Measurements from ENCODE around the gene ANKRD35.
A peak's percentile ranks its signal among the peaks of the same experiment; 100 is the strongest.

ANKRD35 gene

GRCh38 chr1:145884675-145885074 lies 991 bp downstream of the ANKRD35 start:
- Mint-ChIP-seq H3K27ac (no peak overlapping the region), H3K9me3 (no peaks in the 10 kb centered on the region), H3K27me3 (peaks cover 28% of the 10 kb centered on the region), H3K4me3 (peak overlapping the region; percentile 81), H3K4me1 (ENCODE audit: low read depth) (peaks cover 19% of the 10 kb centered on the region), H3K36me3 (ENCODE audit: low read depth) (no peaks in the 10 kb centered on the region)

DNA sequence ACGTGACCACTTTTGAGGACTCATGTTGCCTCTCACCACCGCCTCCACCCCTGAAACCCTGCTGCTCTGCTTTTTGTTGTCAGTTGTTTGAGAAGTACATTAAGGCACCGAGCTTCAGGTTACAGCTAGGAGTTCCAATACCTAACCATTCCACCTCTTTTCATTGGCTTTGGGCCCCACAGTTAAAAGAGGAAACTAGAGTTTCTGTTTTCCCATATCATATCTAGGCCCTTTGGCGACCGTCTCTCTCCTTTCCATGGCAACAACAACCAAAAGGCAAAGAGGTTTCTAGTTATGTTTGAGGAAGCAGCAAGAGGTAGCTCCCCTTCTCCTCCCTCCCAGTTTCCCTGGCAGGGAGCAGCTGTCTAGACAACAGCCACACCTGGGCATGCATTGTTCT lies 5.9 kb downstream of the ANKRD35 start:
- Mint-ChIP-seq H3K9me3 (no peaks in the 10 kb centered on the region), H3K27ac (no peak overlapping the region), H3K27me3 (peaks cover 33% of the 10 kb centered on the region), H3K4me3 (no peak overlapping the region), H3K4me1 (ENCODE audit: low read depth) (peaks cover 1% of the 10 kb centered on the region), H3K36me3 (ENCODE audit: low read depth) (no peaks in the 10 kb centered on the region)

DNA sequence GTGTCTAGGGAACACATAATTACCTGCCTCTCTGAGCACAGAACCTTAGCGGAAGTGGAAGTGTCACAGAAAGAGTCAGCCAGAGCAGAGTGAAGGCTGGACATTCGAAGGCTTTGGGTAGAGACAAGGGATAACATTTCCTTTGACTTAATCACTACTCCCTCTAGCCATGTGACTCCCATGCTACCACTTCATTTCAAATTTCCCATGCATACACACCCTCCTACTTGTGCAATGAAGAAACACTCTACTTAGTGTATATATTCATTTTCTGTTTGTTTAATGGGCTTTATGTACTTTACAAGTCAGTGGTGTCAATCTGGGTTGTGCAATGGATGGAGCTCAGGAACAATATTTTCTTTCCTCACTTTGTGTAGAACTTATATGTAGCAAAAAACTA lies 6.9 kb downstream of the ANKRD35 start:
- Mint-ChIP-seq H3K4me1 (ENCODE audit: low read depth) (no peaks in the 10 kb centered on the region), H3K27ac (no peak overlapping the region), H3K9me3 (no peaks in the 10 kb centered on the region), H3K27me3 (peaks cover 22% of the 10 kb centered on the region), H3K4me3 (no peak overlapping the region), H3K36me3 (ENCODE audit: low read depth) (no peaks in the 10 kb centered on the region)

DNA sequence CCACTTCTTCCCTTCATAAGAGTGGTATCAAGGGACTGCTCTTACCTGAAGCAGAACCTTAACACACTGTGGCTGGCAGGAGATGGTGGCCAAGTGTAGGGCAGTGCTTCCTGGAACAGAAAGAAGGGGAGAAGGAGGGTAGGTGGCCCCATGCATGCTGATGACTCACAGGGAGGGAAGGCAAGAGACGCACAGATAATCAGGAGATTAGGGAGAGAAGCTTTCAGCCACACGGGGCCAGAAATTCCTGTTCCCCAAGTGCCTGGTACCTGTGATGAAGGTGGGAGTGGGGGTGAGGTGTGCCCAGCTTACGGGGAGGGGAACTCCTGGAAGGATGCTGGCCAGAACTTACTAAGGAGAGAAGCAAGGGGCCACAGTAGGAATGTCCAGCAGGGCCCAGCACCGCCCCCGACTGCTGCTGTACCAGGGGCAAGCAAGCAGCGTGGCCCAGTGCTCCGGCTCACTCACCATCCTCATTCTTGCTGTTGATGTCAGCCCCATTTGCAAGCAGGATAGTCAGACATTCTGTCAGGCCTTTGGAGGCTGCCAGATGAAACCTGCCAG lies 7.7 kb downstream of the ANKRD35 start:
- Mint-ChIP-seq H3K9me3 (no peaks in the 10 kb centered on the region), H3K27ac (no peak overlapping the region), H3K36me3 (ENCODE audit: low read depth) (no peaks in the 10 kb centered on the region), H3K4me3 (no peak overlapping the region), H3K27me3 (peaks cover 19% of the 10 kb centered on the region), H3K4me1 (ENCODE audit: low read depth) (peaks cover 1% of the 10 kb centered on the region)

- Mint-ChIP-seq H3K9me3 (no peaks in the 10 kb centered on the region), H3K27ac (no peak overlapping the region), H3K36me3 (ENCODE audit: low read depth) (no peaks in the 10 kb centered on the region), H3K27me3 (peaks cover 24% of the 10 kb centered on the region), H3K4me1 (ENCODE audit: low read depth) (peaks cover 19% of the 10 kb centered on the region), H3K4me3 (no peak overlapping the region)
Observed at GRCh38 chr1:145874646-145875045, 11.0 kb downstream of the ANKRD35 start.

DNA sequence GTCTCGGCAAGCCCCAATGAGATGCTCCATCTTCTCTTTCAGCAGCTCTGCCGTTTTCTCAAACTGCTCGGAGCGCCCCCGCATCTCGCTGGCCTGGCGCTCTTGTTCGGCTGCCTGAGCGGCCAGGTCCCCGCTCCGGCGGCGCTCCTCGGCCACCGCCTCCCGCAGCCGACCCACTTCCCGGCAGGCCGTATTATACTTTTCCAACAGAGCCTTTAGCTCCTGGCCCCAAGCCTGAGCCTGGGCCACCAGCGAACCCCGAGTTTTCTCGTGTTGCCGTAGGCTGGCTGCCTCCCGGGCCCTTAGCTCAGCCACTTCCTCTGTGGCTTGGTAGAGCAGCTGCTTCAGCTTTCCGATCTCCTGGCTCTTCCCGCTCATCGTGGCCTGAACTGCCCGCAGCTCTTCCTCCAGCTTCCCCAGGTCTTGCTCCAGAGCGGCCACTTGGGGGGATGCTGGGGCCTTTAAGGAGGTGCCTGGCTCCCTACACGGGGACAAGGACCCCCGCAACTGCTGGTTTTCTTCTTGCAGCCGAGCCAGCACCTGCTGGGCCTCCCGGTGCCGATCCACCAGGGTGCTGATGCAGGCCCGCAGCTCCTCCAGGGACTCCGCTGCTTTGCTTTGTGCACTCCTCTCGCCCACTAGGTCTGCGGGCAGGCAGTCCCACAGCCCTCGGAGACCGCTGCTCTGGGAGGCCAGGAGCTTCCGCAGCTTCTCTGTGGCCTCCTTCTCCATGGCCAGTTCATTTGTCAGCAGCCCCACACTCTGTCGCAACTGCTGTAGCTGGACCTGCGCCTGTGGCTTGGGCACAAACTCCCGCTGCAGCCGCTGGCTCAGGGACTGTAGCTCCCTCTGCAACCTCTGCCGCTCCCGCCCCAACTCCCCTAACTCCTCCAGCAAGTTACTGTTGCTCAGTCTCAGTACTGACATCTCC lies 13.4 kb downstream of the ANKRD35 start:
- Mint-ChIP-seq H3K9me3 (no peaks in the 10 kb centered on the region), H3K27ac (peak overlapping the region; percentile 64), H3K36me3 (ENCODE audit: low read depth) (no peaks in the 10 kb centered on the region), H3K4me3 (peak overlapping the region; percentile 67), H3K27me3 (peaks cover 21% of the 10 kb centered on the region), H3K4me1 (ENCODE audit: low read depth) (peaks cover 19% of the 10 kb centered on the region)

GRCh38 chr1:145868232-145868631 lies 17.4 kb downstream of the ANKRD35 start:
- Mint-ChIP-seq H3K27me3 (peaks cover 27% of the 10 kb centered on the region), H3K36me3 (ENCODE audit: low read depth) (no peaks in the 10 kb centered on the region), H3K9me3 (no peaks in the 10 kb centered on the region), H3K4me3 (no peak overlapping the region), H3K4me1 (ENCODE audit: low read depth) (peaks cover 19% of the 10 kb centered on the region), H3K27ac (no peak overlapping the region)

DNA sequence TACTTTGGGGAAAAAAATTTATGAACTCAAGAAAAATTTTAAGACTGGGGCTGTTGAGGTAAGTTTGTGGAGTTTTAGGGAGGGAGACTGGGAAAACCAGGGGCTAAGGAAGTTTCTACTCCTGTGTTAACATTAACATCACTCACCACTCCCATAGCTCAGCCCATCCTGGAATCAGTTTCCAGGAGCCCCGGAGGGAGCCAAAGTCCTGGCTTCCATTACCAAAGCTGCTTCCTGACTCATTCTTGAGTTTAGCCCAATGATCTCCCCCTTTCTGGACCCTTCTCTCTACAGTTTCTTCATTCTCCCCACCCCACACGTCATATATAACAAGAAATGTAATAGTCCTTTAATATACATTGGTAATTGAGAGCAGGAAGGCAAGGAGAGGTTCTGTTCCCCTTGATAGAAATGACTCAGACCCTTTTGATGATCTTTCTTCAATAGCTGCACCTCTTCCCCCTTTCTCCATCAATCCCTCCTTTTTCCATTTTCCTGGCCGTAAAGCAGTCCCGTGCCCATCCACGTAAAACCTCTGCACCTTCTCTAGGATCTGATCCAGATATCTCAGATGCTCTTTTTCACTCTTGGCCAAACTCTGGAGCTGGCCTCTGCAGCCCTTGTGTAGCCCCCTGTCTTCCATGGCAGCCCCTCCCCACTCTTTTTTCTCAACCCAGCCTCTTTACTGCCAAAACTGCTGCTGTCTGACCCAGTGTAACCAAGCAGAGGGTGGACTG lies 22.2 kb downstream of the ANKRD35 start:
- Mint-ChIP-seq H3K27ac (no peak overlapping the region), H3K27me3 (peaks cover 14% of the 10 kb centered on the region), H3K4me1 (ENCODE audit: low read depth) (no peaks in the 10 kb centered on the region), H3K36me3 (ENCODE audit: low read depth) (no peaks in the 10 kb centered on the region), H3K9me3 (no peaks in the 10 kb centered on the region), H3K4me3 (no peak overlapping the region)

DNA sequence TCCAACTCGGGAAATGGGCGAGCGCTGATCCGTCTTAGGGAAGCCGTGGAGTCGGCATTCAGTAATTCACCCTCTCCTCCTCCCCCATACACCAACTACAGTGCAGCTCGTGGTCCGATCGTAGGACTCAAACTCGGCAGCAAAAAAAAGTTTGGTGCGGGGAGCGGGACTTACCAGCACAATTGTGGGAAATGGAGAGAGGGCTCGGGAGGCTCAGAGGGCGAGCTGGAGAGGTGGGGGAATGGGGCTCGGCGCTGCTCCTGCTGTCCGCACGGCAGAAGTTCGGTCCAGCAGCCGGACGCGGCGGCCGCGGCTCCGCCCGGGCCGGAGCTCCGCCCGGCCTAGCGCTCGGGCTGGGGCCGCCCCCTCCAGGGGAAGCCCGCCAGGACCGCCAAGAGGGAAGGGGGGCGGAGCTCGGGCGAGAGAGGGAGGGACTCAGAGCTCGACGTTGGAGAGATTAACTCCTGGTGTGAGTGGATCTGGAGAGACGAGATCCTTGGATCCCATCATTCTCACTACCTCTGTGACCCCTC lies 26.1 kb downstream of the ANKRD35 start:
- H3K9me3 Mint-ChIP-seq, result no peaks in the 10 kb centered on the region
- H3K4me3 Mint-ChIP-seq, result peak overlapping the region; percentile 97
- peaks cover 14% of the 10 kb centered on the region for H3K36me3 Mint-ChIP-seq (ENCODE audit: low read depth)
- peaks cover 9% of the 10 kb centered on the region for H3K4me1 Mint-ChIP-seq (ENCODE audit: low read depth)
- H3K27ac Mint-ChIP-seq, result peak overlapping the region; percentile 85
- peaks cover 7% of the 10 kb centered on the region for H3K27me3 Mint-ChIP-seq

DNA sequence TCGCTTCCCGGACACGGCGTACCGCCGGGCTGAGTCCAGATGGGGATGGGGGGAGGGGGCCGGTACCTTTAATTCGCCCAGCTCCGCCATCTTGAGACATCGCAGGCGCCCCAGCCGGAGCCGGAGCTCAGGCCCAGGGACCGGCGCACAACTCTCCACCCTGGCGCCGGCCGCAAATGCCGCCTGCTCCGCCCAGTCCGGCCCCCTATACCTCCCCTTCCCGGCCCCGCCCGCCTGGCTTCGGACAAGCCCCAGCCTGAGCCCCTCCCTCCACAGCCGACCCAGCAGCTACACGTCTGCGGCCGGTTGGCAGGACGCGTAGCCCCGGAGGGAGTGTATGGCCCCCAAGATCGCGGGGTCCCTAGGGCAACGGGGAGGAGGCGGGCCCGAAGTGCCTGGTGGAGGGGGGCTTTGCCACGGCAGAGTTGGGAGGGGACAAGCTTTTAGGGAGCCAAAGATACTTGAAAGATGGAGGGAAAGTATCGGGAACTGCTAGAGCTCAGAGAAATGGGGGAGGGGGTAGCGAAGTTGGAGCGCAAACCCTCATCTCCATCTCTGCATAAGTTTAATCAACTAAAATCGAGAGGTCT lies 26.7 kb downstream of the ANKRD35 start, which contains the start of gene PIAS3:
Gene PIAS3 (minus strand): TSS at position 181 of the 590 bp plus-strand sequence. CDS start 91 bp downstream, at position 90.
- peak within 1 kb of the TSS; percentile 97 for H3K4me3 Mint-ChIP-seq
- H3K36me3 Mint-ChIP-seq (ENCODE audit: low read depth), result peaks cover 16% of the 10 kb centered on the region
- no peaks in the 10 kb centered on the region for H3K9me3 Mint-ChIP-seq
- peaks cover 5% of the 10 kb centered on the region for H3K27me3 Mint-ChIP-seq
- peaks cover 9% of the 10 kb centered on the region for H3K4me1 Mint-ChIP-seq (ENCODE audit: low read depth)
- H3K27ac Mint-ChIP-seq, result peak within 1 kb of the TSS; percentile 85

- peaks cover 16% of the 10 kb centered on the region for H3K36me3 Mint-ChIP-seq (ENCODE audit: low read depth)
Observed at GRCh38 chr1:145858238-145858900, 27.3 kb downstream of the ANKRD35 start.

DNA sequence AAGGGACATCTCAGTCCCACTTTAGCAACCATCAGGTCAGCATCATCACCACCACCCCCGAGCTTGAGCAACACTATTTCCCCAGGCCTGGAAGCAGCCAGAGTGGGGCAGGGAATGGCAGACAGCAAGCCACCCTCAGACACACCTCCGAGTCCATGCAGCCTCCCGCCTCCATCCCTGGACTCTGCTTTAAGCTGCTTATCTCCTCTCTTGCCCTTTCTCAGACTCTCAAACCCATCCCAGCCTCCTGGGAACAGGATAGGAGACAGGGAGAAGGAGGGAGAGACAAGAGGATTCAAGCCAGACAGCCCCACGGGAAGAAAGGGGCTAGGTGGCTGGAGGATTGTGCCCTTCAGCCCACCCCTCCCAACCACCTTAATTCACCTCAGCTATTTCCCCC lies 28.5 kb downstream of the ANKRD35 start:
- H3K27me3 Mint-ChIP-seq, result no peaks in the 10 kb centered on the region
- H3K27ac Mint-ChIP-seq, result no peak overlapping the region
- H3K4me3 Mint-ChIP-seq, result no peak overlapping the region
- peaks cover 23% of the 10 kb centered on the region for H3K36me3 Mint-ChIP-seq (ENCODE audit: low read depth)
- H3K4me1 Mint-ChIP-seq (ENCODE audit: low read depth), result peaks cover 9% of the 10 kb centered on the region
- H3K9me3 Mint-ChIP-seq, result no peaks in the 10 kb centered on the region

More at GRCh38 chr1:145858238-145858900, 27.3 kb downstream of the ANKRD35 start:
- H3K4me3 Mint-ChIP-seq, result peak overlapping the region; percentile 97
- H3K9me3 Mint-ChIP-seq, result no peaks in the 10 kb centered on the region
- H3K4me1 Mint-ChIP-seq (ENCODE audit: low read depth), result peaks cover 9% of the 10 kb centered on the region
- peak overlapping the region; percentile 3 for H3K27ac Mint-ChIP-seq
- no peaks in the 10 kb centered on the region for H3K27me3 Mint-ChIP-seq

DNA sequence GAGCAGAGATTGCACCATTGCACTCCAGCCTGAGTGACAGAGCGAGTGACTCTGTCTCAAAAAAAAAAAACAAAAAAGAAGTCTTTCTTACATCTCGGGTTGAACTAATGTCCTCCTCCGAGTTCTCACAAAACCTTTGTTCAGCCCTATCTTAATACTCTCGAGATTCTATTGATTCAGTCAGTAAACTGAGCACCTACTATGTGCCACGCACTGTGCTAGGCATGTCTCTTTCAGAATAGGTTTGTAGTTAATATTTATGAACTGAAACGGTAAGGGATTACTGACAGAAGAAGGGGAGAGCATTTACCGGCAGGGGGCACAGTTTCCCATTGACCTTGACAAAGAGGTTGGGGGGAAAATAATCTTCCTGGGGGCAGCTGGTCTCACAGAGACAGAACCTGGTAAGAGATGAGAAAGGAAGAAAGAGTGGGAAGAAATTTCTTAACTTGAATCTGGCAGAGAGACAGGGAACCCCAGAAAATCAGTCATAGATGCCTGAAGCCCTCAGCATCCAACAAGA lies 30.2 kb downstream of the ANKRD35 start:
- no peaks in the 10 kb centered on the region for H3K27me3 Mint-ChIP-seq
- no peaks in the 10 kb centered on the region for H3K9me3 Mint-ChIP-seq
- no peak overlapping the region for H3K4me3 Mint-ChIP-seq
- peaks cover 34% of the 10 kb centered on the region for H3K36me3 Mint-ChIP-seq (ENCODE audit: low read depth)
- H3K4me1 Mint-ChIP-seq (ENCODE audit: low read depth), result peaks cover 9% of the 10 kb centered on the region
- H3K27ac Mint-ChIP-seq, result no peak overlapping the region

All from stimulated activated naive CD8-positive, alpha-beta T cell treated with anti-CD3 and anti-CD28 coated beads, Interleukin-15, Interleukin-2, amounts not matched to agents 100 ng/mL and 50 ng/mL, for 24 hours (primary cell).